ENCODE measurements around the gene CACHD1. TPM values are rescaled to one million over a fixed set of nuclear protein-coding genes. Genes with fewer than 3 reads are reported as not detected.
"Not testable (repeated sequence)": the region's sequence is repeated elsewhere in the genome, so short reads cannot be mapped to it uniquely, and the experiment has no call there.

The CACHD1 gene
- total RNA-seq, 1 donor: 1.4 TPM

DNA sequence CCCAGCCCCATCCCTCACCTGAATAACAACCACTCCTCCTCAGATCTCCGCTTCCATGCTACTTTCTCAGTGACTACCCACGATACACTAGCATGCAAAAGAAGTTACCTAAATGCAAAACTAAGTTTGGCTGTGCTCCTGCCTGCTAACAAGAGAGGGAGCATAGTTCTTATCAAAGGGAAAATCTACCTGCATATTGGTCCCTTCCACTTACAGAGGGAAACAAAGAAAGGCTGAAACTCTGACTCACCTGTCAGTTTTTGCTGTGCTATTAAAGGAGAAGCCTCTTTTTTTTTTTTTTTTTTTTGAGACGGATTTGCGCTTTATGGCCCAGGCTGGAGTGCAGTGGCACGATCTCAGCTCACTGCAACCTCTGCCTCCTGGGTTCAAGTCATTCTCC, 231.1 kb downstream of the CACHD1 start:
- no peaks in the 10 kb centered on the region for H3K27me3 ChIP-seq (ENCODE audit: insufficient read depth, low read length)
- no peaks in the 10 kb centered on the region for H3K9me3 ChIP-seq (ENCODE audit: low read depth, low read length)
- H3K4me3 ChIP-seq (ENCODE audit: low read length): no peak overlapping the region
- no peaks in the 10 kb centered on the region for H3K4me1 ChIP-seq (ENCODE audit: insufficient read depth, low read length)

DNA sequence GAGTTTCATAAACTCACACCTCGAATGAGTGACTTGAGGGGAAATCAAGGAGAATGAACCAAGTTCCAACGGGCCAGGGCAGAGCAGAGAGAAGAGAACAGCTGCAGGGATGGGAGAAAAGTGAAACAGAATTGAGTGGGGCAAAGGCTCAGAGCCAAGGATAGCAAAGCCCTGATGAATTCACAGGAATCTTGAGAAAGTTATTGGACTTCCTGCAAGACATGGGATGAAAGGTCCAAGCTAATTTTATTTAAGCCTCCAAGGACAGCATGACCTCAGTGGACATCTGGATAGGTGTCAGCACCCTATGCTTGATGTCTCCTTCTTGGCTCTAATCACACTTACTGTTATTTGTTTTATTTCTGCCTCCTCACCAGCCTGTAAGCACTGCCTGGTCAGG, 232.0 kb downstream of the CACHD1 start:
- no peaks in the 10 kb centered on the region for H3K27me3 ChIP-seq (ENCODE audit: insufficient read depth, low read length)
- H3K9me3 ChIP-seq (ENCODE audit: low read depth, low read length): no peaks in the 10 kb centered on the region
- H3K4me1 ChIP-seq (ENCODE audit: insufficient read depth, low read length): no peaks in the 10 kb centered on the region
- H3K4me3 ChIP-seq (ENCODE audit: low read length): no peak overlapping the region

GRCh38 chr1:64702670-64703069, 232.7 kb downstream of the CACHD1 start:
- H3K4me3 ChIP-seq (ENCODE audit: low read length); H3K27me3 ChIP-seq (ENCODE audit: insufficient read depth, low read length); H3K4me1 ChIP-seq (ENCODE audit: insufficient read depth, low read length); H3K9me3 ChIP-seq (ENCODE audit: low read depth, low read length): not testable (repeated sequence)

- Histone ChIP-seq H3K27me3 (ENCODE audit: insufficient read depth, low read length) (no peaks in the 10 kb centered on the region), H3K4me3 (ENCODE audit: low read length) (no peak overlapping the region), H3K4me1 (ENCODE audit: insufficient read depth, low read length) (no peaks in the 10 kb centered on the region), H3K9me3 (ENCODE audit: low read depth, low read length) (no peaks in the 10 kb centered on the region)
Observed at GRCh38 chr1:64703600-64703999, 233.7 kb downstream of the CACHD1 start.

DNA sequence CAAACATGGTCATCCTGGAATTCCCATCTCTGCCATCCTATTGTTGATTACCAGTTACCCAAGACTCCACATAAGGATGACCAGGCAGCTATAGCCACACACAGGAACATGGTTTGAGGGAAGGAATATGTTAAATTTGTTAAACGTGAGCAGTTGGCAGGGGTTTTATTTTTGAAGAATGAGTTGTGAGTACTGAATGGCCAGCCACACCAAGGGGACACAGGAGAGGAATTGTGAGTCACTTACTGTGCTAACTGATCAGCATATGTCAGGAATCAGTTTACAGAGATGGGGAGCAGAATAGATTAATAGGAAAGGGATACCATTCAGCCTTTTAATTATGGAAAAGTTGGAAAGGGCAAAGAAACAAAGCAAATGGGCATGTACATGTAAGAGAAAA, 235.7 kb downstream of the CACHD1 start:
- no peak overlapping the region for H3K4me3 ChIP-seq (ENCODE audit: low read length)
- no peaks in the 10 kb centered on the region for H3K27me3 ChIP-seq (ENCODE audit: insufficient read depth, low read length)
- H3K9me3 ChIP-seq (ENCODE audit: low read depth, low read length): no peaks in the 10 kb centered on the region
- no peaks in the 10 kb centered on the region for H3K4me1 ChIP-seq (ENCODE audit: insufficient read depth, low read length)

DNA sequence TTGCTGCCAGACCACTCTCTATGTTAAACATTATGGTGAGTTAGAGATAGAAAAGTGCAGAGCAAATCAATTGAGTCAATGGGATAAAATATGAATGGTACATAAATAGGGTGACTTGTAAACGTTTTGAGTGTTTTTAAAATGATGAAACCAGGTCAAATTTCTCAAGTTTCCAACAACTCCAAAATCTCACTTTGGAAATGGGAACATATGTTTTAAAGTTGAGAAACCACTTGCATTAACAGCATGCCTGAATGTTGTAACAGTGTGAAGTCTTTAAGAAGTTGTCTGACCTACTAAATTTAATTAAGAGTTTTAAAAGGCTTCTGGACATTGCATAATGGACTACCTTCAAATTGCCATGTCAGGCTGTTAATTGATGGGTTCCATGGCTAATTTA, 241.3 kb downstream of the CACHD1 start:
- Histone ChIP-seq H3K4me1 (ENCODE audit: insufficient read depth, low read length) (no peaks in the 10 kb centered on the region), H3K27me3 (ENCODE audit: insufficient read depth, low read length) (no peaks in the 10 kb centered on the region), H3K4me3 (ENCODE audit: low read length) (no peak overlapping the region), H3K9me3 (ENCODE audit: low read depth, low read length) (no peaks in the 10 kb centered on the region)

- Histone ChIP-seq H3K9me3 (ENCODE audit: low read depth, low read length) (no peaks in the 10 kb centered on the region), H3K4me1 (ENCODE audit: insufficient read depth, low read length) (no peaks in the 10 kb centered on the region), H3K27me3 (ENCODE audit: insufficient read depth, low read length) (no peaks in the 10 kb centered on the region), H3K4me3 (ENCODE audit: low read length) (no peak overlapping the region)
Observed at GRCh38 chr1:64712049-64712448, 242.1 kb downstream of the CACHD1 start.

DNA sequence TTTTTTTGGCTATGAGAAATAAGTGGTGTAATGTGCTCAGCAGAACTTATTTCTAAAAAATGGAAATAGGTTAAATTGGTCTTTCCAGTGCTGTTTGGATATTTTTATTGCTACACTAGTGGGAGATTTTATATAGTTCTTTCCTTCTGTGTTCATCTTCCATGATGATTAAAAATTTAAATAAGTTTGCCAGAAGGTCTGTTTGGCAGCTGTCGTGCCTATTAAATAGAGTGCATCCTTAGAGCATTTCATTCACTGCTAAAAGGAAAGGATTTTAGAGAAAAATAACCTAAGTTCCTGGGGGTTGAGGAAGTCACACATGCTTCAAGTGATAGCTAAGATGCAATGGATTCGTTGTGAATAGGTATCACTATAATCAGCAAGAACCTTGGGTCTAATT, 245.3 kb downstream of the CACHD1 start:
- no peak overlapping the region for H3K4me3 ChIP-seq (ENCODE audit: low read length)

DNA sequence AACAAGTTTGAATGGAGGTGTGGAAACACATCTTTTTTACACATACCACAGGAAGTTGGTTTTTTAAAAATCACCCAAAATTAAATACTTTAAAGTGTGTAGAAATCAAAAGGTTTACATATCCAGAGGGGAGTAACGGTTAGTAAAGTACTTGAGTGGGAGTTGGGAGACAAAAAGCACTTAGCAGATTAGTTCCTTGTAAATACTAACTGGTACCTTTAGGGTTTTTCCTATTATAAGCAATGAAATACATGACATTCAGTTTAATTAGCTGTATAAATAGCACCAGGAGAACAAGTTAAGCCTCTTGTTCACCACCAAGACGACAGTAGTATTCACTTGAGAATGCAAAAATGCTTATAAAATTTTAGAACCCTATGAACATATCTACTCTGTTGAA, 251.2 kb downstream of the CACHD1 start:
- no peaks in the 10 kb centered on the region for H3K9me3 ChIP-seq (ENCODE audit: low read depth, low read length)
- peaks cover 7% of the 10 kb centered on the region for H3K27me3 ChIP-seq (ENCODE audit: insufficient read depth, low read length)
- H3K4me3 ChIP-seq (ENCODE audit: low read length): no peak overlapping the region
- H3K4me1 ChIP-seq (ENCODE audit: insufficient read depth, low read length): no peaks in the 10 kb centered on the region

More for the DNA sequence above, 245.3 kb downstream of the CACHD1 start:
- Histone ChIP-seq H3K9me3 (ENCODE audit: low read depth, low read length) (no peaks in the 10 kb centered on the region), H3K27me3 (ENCODE audit: insufficient read depth, low read length) (no peaks in the 10 kb centered on the region), H3K4me1 (ENCODE audit: insufficient read depth, low read length) (no peaks in the 10 kb centered on the region)

DNA sequence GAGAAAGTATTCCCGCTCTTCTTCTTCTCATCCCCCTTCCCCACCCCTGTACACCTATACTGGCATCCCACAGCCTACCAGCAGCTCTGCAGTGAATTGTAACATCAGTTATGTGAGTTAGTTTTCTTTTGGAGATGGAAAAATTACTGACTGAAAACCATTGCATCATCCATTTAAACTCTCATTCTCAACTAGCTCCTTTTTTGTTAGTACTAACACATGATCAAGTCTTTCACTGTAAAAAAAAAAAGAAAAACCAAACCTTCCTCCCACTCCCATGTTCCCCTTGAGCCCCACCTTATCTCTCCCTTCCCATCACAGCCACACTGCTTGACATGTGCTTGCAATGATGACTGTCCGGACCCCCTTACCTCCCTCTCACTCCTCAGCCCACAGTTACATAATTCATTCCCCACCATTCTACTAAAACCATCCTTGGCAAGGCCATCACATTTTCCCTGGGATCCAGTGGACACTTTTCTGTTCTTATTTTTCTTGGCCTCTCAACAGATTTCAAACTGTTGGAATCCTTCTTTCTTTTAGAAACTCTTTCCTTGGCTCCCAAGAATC, 251.7 kb downstream of the CACHD1 start:
- Histone ChIP-seq H3K27me3 (ENCODE audit: insufficient read depth, low read length) (peaks cover 7% of the 10 kb centered on the region), H3K4me1 (ENCODE audit: insufficient read depth, low read length) (no peaks in the 10 kb centered on the region), H3K9me3 (ENCODE audit: low read depth, low read length) (no peaks in the 10 kb centered on the region), H3K4me3 (ENCODE audit: low read length) (no peak overlapping the region)

GRCh38 chr1:64727861-64728260, 257.9 kb downstream of the CACHD1 start:
- H3K4me3 ChIP-seq (ENCODE audit: low read length): no peak overlapping the region
- H3K4me1 ChIP-seq (ENCODE audit: insufficient read depth, low read length): no peaks in the 10 kb centered on the region
- H3K27me3 ChIP-seq (ENCODE audit: insufficient read depth, low read length): peaks cover 4% of the 10 kb centered on the region
- no peaks in the 10 kb centered on the region for H3K9me3 ChIP-seq (ENCODE audit: low read depth, low read length)

DNA sequence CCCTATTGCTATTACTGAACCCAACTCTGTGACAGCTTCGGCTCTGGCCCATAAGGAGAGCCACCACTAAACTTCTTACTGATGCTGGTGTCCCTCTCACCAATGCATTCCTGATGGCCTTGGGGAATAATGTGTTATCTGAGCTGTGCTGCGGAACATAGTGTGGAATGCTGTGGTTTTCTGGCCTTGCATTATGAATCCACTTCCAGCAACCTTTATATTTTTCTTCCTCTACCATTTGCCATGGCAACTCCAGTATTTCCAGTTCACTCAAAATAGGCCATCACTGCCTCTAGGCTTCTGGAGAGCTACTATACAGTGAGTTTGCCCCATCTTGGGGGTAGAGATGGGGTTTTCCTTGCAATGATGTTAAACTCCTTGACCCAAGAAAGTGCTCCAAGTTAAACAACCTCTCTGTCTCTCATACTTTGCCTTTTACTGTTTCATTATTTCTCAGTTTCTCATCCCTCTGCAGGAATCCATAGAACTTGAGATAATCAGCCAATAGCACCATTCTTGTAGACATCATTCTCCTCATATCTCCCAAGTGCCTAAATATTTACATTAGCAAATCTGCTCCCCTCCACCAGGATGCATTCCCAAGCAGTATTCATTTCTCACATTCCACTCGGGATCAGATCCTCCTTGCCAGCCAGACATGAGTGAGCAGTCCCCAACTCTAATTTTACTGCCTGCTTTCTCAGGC, 263.8 kb downstream of the CACHD1 start:
- Histone ChIP-seq H3K27me3 (ENCODE audit: insufficient read depth, low read length) (no peaks in the 10 kb centered on the region), H3K4me3 (ENCODE audit: low read length) (no peak overlapping the region), H3K9me3 (ENCODE audit: low read depth, low read length) (no peaks in the 10 kb centered on the region), H3K4me1 (ENCODE audit: insufficient read depth, low read length) (no peaks in the 10 kb centered on the region)

- Histone ChIP-seq H3K27me3 (ENCODE audit: insufficient read depth, low read length) (no peaks in the 10 kb centered on the region), H3K4me1 (ENCODE audit: insufficient read depth, low read length) (no peaks in the 10 kb centered on the region)
Observed at GRCh38 chr1:64734287-64734652, 264.3 kb downstream of the CACHD1 start.

GRCh38 chr1:64740687-64741086, 270.8 kb downstream of the CACHD1 start:
- H3K9me3 ChIP-seq (ENCODE audit: low read depth, low read length); H3K27me3 ChIP-seq (ENCODE audit: insufficient read depth, low read length); H3K4me3 ChIP-seq (ENCODE audit: low read length): not testable (repeated sequence)
- peaks cover 11% of the 10 kb centered on the region for H3K4me1 ChIP-seq (ENCODE audit: insufficient read depth, low read length)

More at GRCh38 chr1:64734287-64734652, 264.3 kb downstream of the CACHD1 start:
- Histone ChIP-seq H3K4me3 (ENCODE audit: low read length) (no peak overlapping the region), H3K9me3 (ENCODE audit: low read depth, low read length) (no peaks in the 10 kb centered on the region)

Measured in mononuclear cell (primary cell).